ENCODE measurements around the gene SLC23A3.

SLC23A3 gene

GRCh38 chr2:219216535-219216915 lies 46.7 kb upstream of the SLC23A3 start:
- H3K9me2 ChIP-seq (replicated peaks; ENCODE audit: insufficient read depth, low read length) = no peaks in the 10 kb centered on the region
- no peaks in the 10 kb centered on the region for H3K27me3 ChIP-seq (ENCODE audit: low read length)
- H3K36me3 ChIP-seq (ENCODE audit: low read length) = no peaks in the 10 kb centered on the region
- no peaks in the 10 kb centered on the region for H3K79me2 ChIP-seq (ENCODE audit: insufficient read depth, low read length)
- no peaks in the 10 kb centered on the region for H3F3A ChIP-seq (ENCODE audit: insufficient read depth)
- no peak overlapping the region for H3K4me2 ChIP-seq (ENCODE audit: low read depth, low read length, poor library complexity, severe bottlenecking)
- no peak overlapping the region for H3K27ac ChIP-seq (ENCODE audit: low read depth, low read length)
- H3K9me3 ChIP-seq (ENCODE audit: insufficient read depth, low read length) = no peaks in the 10 kb centered on the region
- no peak overlapping the region for H2AFZ ChIP-seq (ENCODE audit: low read depth, low read length, severe bottlenecking)
- TF ChIP-seq CTCF (IDR thresholded peaks at IDR 0.05; ENCODE audit: insufficient read depth, low read length, poor library complexity, severe bottlenecking) (no peak), EZH2phosphoT487 (conservative IDR thresholded peaks at IDR 0.05; ENCODE audit: low read length) (no peak)
- H4K20me1 ChIP-seq (ENCODE audit: low read depth, low read length) = no peaks in the 10 kb centered on the region
- H3K9ac ChIP-seq (ENCODE audit: low read length) = no peak overlapping the region
- H3K4me3 ChIP-seq (ENCODE audit: insufficient read depth, low read length, poor library complexity, severe bottlenecking) = no peak overlapping the region

- H4K20me1 ChIP-seq (ENCODE audit: low read depth, low read length) = no peaks in the 10 kb centered on the region
- H3K27ac ChIP-seq (ENCODE audit: low read depth, low read length) = no peak overlapping the region
- H3K27me3 ChIP-seq (ENCODE audit: low read length) = no peaks in the 10 kb centered on the region
- H3K9me3 ChIP-seq (ENCODE audit: insufficient read depth, low read length) = no peaks in the 10 kb centered on the region
- TF ChIP-seq CTCF (IDR thresholded peaks at IDR 0.05; ENCODE audit: insufficient read depth, low read length, poor library complexity, severe bottlenecking) (no peak), EZH2phosphoT487 (conservative IDR thresholded peaks at IDR 0.05; ENCODE audit: low read length) (no peak)
- no peak overlapping the region for H3K4me2 ChIP-seq (ENCODE audit: low read depth, low read length, poor library complexity, severe bottlenecking)
- no peak overlapping the region for H3K4me3 ChIP-seq (ENCODE audit: insufficient read depth, low read length, poor library complexity, severe bottlenecking)
- no peaks in the 10 kb centered on the region for H3F3A ChIP-seq (ENCODE audit: insufficient read depth)
- H3K9me2 ChIP-seq (replicated peaks; ENCODE audit: insufficient read depth, low read length) = no peaks in the 10 kb centered on the region
- H3K9ac ChIP-seq (ENCODE audit: low read length) = no peak overlapping the region
- H3K79me2 ChIP-seq (ENCODE audit: insufficient read depth, low read length) = no peaks in the 10 kb centered on the region
- no peaks in the 10 kb centered on the region for H3K36me3 ChIP-seq (ENCODE audit: low read length)
- no peak overlapping the region for H2AFZ ChIP-seq (ENCODE audit: low read depth, low read length, severe bottlenecking)
Observed at GRCh38 chr2:219215871-219216534, 46.2 kb upstream of the SLC23A3 start.

- Histone ChIP-seq H3K36me3 (ENCODE audit: low read length) (no peaks in the 10 kb centered on the region), H2AFZ (ENCODE audit: low read depth, low read length, severe bottlenecking) (no peak overlapping the region), H3K9me3 (ENCODE audit: insufficient read depth, low read length) (no peaks in the 10 kb centered on the region), H3F3A (ENCODE audit: insufficient read depth) (no peaks in the 10 kb centered on the region), H3K27ac (ENCODE audit: low read depth, low read length) (no peak overlapping the region), H4K20me1 (ENCODE audit: low read depth, low read length) (no peaks in the 10 kb centered on the region), H3K79me2 (ENCODE audit: insufficient read depth, low read length) (no peaks in the 10 kb centered on the region), H3K27me3 (ENCODE audit: low read length) (no peaks in the 10 kb centered on the region), H3K4me2 (ENCODE audit: low read depth, low read length, poor library complexity, severe bottlenecking) (no peak overlapping the region), H3K9me2 (replicated peaks; ENCODE audit: insufficient read depth, low read length) (no peaks in the 10 kb centered on the region), H3K9ac (ENCODE audit: low read length) (no peak overlapping the region), H3K4me3 (ENCODE audit: insufficient read depth, low read length, poor library complexity, severe bottlenecking) (no peak overlapping the region)
- TF ChIP-seq CTCF (IDR thresholded peaks at IDR 0.05; ENCODE audit: insufficient read depth, low read length, poor library complexity, severe bottlenecking) (no peak), EZH2phosphoT487 (conservative IDR thresholded peaks at IDR 0.05; ENCODE audit: low read length) (no peak)
Observed at GRCh38 chr2:219214786-219215185, 45.0 kb upstream of the SLC23A3 start.

Measured in SU-DHL-6 (cell line).